Measurements from ENCODE around the gene TBPL1. TPM values are rescaled to one million over a fixed set of nuclear protein-coding genes. Genes with fewer than 3 reads are reported as not detected.

Gene TBPL1
- total RNA-seq, 2 experiments from 2014 or later = 27.0 to 27.6 TPM

GRCh38 chr6:134002821-134003220 is 49.8 kb downstream of the TBPL1 start:
- intact Hi-C loops (cut with micrococcal nuclease) = no loop called here
- H3K4me1 Mint-ChIP-seq (ENCODE audit: low read depth) = no peaks in the 10 kb centered on the region
- no peak overlapping the region for H3K4me3 Mint-ChIP-seq
- H3K36me3 Mint-ChIP-seq (ENCODE audit: low read depth) = no peaks in the 10 kb centered on the region
- no peak overlapping the region for H3K27ac Mint-ChIP-seq
- H3K27me3 Mint-ChIP-seq (ENCODE audit: low read depth) = peaks cover 19% of the 10 kb centered on the region
- CTCF ChIA-PET = interaction anchor here (2.0 to 2.4 kb wide), 2 partner anchors 29 to 80 kb away, joined by 4 to 7 read pairs; no protein-coding TSS in a partner anchor
- H3K9me3 Mint-ChIP-seq = no peaks in the 10 kb centered on the region
- no peak for DNase-seq

- no peak overlapping the region for H3K27ac Mint-ChIP-seq
- CTCF ChIA-PET = interaction anchor here (0.9 to 2.4 kb wide), 3 partner anchors 19 to 81 kb away, joined by 3 to 7 read pairs (median 4); no protein-coding TSS in a partner anchor
- H3K4me1 Mint-ChIP-seq (ENCODE audit: low read depth) = no peaks in the 10 kb centered on the region
- H3K9me3 Mint-ChIP-seq = no peaks in the 10 kb centered on the region
- H3K27me3 Mint-ChIP-seq (ENCODE audit: low read depth) = peaks cover 19% of the 10 kb centered on the region
- intact Hi-C loops (cut with micrococcal nuclease) = no loop called here
- no peak overlapping the region for H3K4me3 Mint-ChIP-seq
- no peaks in the 10 kb centered on the region for H3K36me3 Mint-ChIP-seq (ENCODE audit: low read depth)
- no peak for DNase-seq
These were observed 50.5 kb downstream of the TBPL1 start for GRCh38 chr6:134003542-134003951.

GRCh38 chr6:134004714-134005113 is 51.7 kb downstream of the TBPL1 start:
- no peaks in the 10 kb centered on the region for H3K36me3 Mint-ChIP-seq (ENCODE audit: low read depth)
- H3K9me3 Mint-ChIP-seq = no peaks in the 10 kb centered on the region
- peaks cover under 1% of the 10 kb centered on the region for H3K4me1 Mint-ChIP-seq (ENCODE audit: low read depth)
- DNase-seq = no peak
- peaks cover 19% of the 10 kb centered on the region for H3K27me3 Mint-ChIP-seq (ENCODE audit: low read depth)
- CTCF ChIA-PET = interaction anchor here (0.6 to 2.4 kb wide), 3 partner anchors 31 to 82 kb away, joined by 3 to 7 read pairs (median 4); no protein-coding TSS in a partner anchor
- no peak overlapping the region for H3K4me3 Mint-ChIP-seq
- intact Hi-C loops (cut with micrococcal nuclease) = no loop called here
- no peak overlapping the region for H3K27ac Mint-ChIP-seq

- DNase-seq = no peak
- Mint-ChIP-seq H3K27ac (no peak overlapping the region), H3K27me3 (ENCODE audit: low read depth) (peaks cover 18% of the 10 kb centered on the region), H3K4me1 (ENCODE audit: low read depth) (peaks cover 11% of the 10 kb centered on the region), H3K9me3 (no peaks in the 10 kb centered on the region), H3K4me3 (no peak overlapping the region), H3K36me3 (ENCODE audit: low read depth) (no peaks in the 10 kb centered on the region)
- intact Hi-C loops (cut with micrococcal nuclease) = no loop called here
- CTCF ChIA-PET = no interaction called here
These were observed 52.8 kb downstream of the TBPL1 start for GRCh38 chr6:134005800-134006199.

- CTCF ChIA-PET = no interaction called here
- H3K4me3 Mint-ChIP-seq = no peak overlapping the region
- no peak for DNase-seq
- peaks cover 17% of the 10 kb centered on the region for H3K27me3 Mint-ChIP-seq (ENCODE audit: low read depth)
- intact Hi-C loops (cut with micrococcal nuclease) = no loop called here
- H3K4me1 Mint-ChIP-seq (ENCODE audit: low read depth) = peaks cover 14% of the 10 kb centered on the region
- no peaks in the 10 kb centered on the region for H3K36me3 Mint-ChIP-seq (ENCODE audit: low read depth)
- H3K9me3 Mint-ChIP-seq = no peaks in the 10 kb centered on the region
- H3K27ac Mint-ChIP-seq = no peak overlapping the region
These were observed 54.1 kb downstream of the TBPL1 start for GRCh38 chr6:134007077-134007476.

GRCh38 chr6:134009876-134010275 is 56.9 kb downstream of the TBPL1 start:
- CTCF ChIA-PET = no interaction called here
- Mint-ChIP-seq H3K36me3 (ENCODE audit: low read depth) (no peaks in the 10 kb centered on the region), H3K4me1 (ENCODE audit: low read depth) (peaks cover 14% of the 10 kb centered on the region), H3K9me3 (no peaks in the 10 kb centered on the region), H3K4me3 (no peak overlapping the region), H3K27ac (no peak overlapping the region), H3K27me3 (ENCODE audit: low read depth) (peaks cover 7% of the 10 kb centered on the region)
- intact Hi-C loops (cut with micrococcal nuclease) = no loop called here
- DNase-seq = no peak

GRCh38 chr6:134010400-134010799 is 57.4 kb downstream of the TBPL1 start:
- peaks cover 7% of the 10 kb centered on the region for H3K27me3 Mint-ChIP-seq (ENCODE audit: low read depth)
- H3K4me3 Mint-ChIP-seq = no peak overlapping the region
- no peaks in the 10 kb centered on the region for H3K9me3 Mint-ChIP-seq
- intact Hi-C loops (cut with micrococcal nuclease) = no loop called here
- DNase-seq = no peak
- H3K36me3 Mint-ChIP-seq (ENCODE audit: low read depth) = no peaks in the 10 kb centered on the region
- H3K27ac Mint-ChIP-seq = no peak overlapping the region
- peaks cover 14% of the 10 kb centered on the region for H3K4me1 Mint-ChIP-seq (ENCODE audit: low read depth)
- CTCF ChIA-PET = no interaction called here

GRCh38 chr6:134010974-134011373 is 58.0 kb downstream of the TBPL1 start:
- no peak for DNase-seq
- CTCF ChIA-PET = interaction anchor here (0.6 kb wide), 1 partner anchor 90 kb away, joined by 3 read pairs; no protein-coding TSS in a partner anchor
- Mint-ChIP-seq H3K27me3 (ENCODE audit: low read depth) (peaks cover 7% of the 10 kb centered on the region), H3K36me3 (ENCODE audit: low read depth) (no peaks in the 10 kb centered on the region), H3K4me3 (no peak overlapping the region), H3K9me3 (no peaks in the 10 kb centered on the region), H3K27ac (no peak overlapping the region), H3K4me1 (ENCODE audit: low read depth) (peaks cover 14% of the 10 kb centered on the region)
- intact Hi-C loops (cut with micrococcal nuclease) = no loop called here

GRCh38 chr6:134014588-134015137 is 61.6 kb downstream of the TBPL1 start:
- intact Hi-C loops (cut with micrococcal nuclease) = no loop called here
- Mint-ChIP-seq H3K4me3 (no peak overlapping the region), H3K27me3 (ENCODE audit: low read depth) (no peaks in the 10 kb centered on the region), H3K36me3 (ENCODE audit: low read depth) (no peaks in the 10 kb centered on the region), H3K4me1 (ENCODE audit: low read depth) (peaks cover 14% of the 10 kb centered on the region), H3K27ac (no peak overlapping the region), H3K9me3 (no peaks in the 10 kb centered on the region)
- DNase-seq = no peak
- CTCF ChIA-PET = no interaction called here

- DNase-seq = no peak
- CTCF ChIA-PET = interaction anchor here (0.6 to 1.0 kb wide), 4 partner anchors 24 to 1101 kb away, joined by 3 to 6 read pairs (median 4); no protein-coding TSS in a partner anchor
- intact Hi-C loops (cut with micrococcal nuclease) = no loop called here
- no peaks in the 10 kb centered on the region for H3K27me3 Mint-ChIP-seq (ENCODE audit: low read depth)
- no peaks in the 10 kb centered on the region for H3K9me3 Mint-ChIP-seq
- H3K4me3 Mint-ChIP-seq = no peak overlapping the region
- peaks cover 1% of the 10 kb centered on the region for H3K4me1 Mint-ChIP-seq (ENCODE audit: low read depth)
- no peak overlapping the region for H3K27ac Mint-ChIP-seq
- H3K36me3 Mint-ChIP-seq (ENCODE audit: low read depth) = no peaks in the 10 kb centered on the region
These were observed 62.9 kb downstream of the TBPL1 start for GRCh38 chr6:134015719-134016557.

- CTCF ChIA-PET = interaction anchor here (0.6 to 1.0 kb wide), 4 partner anchors 25 to 1102 kb away, joined by 3 to 6 read pairs (median 4); no protein-coding TSS in a partner anchor
- Mint-ChIP-seq H3K9me3 (no peaks in the 10 kb centered on the region), H3K4me3 (no peak overlapping the region), H3K27me3 (ENCODE audit: low read depth) (no peaks in the 10 kb centered on the region), H3K36me3 (ENCODE audit: low read depth) (no peaks in the 10 kb centered on the region), H3K4me1 (ENCODE audit: low read depth) (peaks cover 1% of the 10 kb centered on the region), H3K27ac (no peak overlapping the region)
- DNase-seq = no peak
- intact Hi-C loops (cut with micrococcal nuclease) = no loop called here
These were observed 63.5 kb downstream of the TBPL1 start for GRCh38 chr6:134016558-134016814.

GRCh38 chr6:134020071-134020470 is 67.0 kb downstream of the TBPL1 start:
- H3K27me3 Mint-ChIP-seq (ENCODE audit: low read depth) = no peaks in the 10 kb centered on the region
- CTCF ChIA-PET = no interaction called here

GRCh38 chr6:134020543-134020942 is 67.5 kb downstream of the TBPL1 start:
- intact Hi-C loops (cut with micrococcal nuclease) = no loop called here
- no peak overlapping the region for H3K27ac Mint-ChIP-seq
- H3K36me3 Mint-ChIP-seq (ENCODE audit: low read depth) = no peaks in the 10 kb centered on the region
- H3K9me3 Mint-ChIP-seq = no peaks in the 10 kb centered on the region
- peaks cover 3% of the 10 kb centered on the region for H3K4me1 Mint-ChIP-seq (ENCODE audit: low read depth)
- no peak for DNase-seq
- no peaks in the 10 kb centered on the region for H3K27me3 Mint-ChIP-seq (ENCODE audit: low read depth)
- CTCF ChIA-PET = interaction anchor here (0.7 to 1.0 kb wide), 2 partner anchors 97 to 928 kb away, joined by 3 read pairs; no protein-coding TSS in a partner anchor
- H3K4me3 Mint-ChIP-seq = no peak overlapping the region

More at GRCh38 chr6:134020071-134020470, 67.0 kb downstream of the TBPL1 start:
- DNase-seq = no peak
- no peak overlapping the region for H3K27ac Mint-ChIP-seq
- H3K4me3 Mint-ChIP-seq = no peak overlapping the region
- no peaks in the 10 kb centered on the region for H3K9me3 Mint-ChIP-seq
- peaks cover 3% of the 10 kb centered on the region for H3K4me1 Mint-ChIP-seq (ENCODE audit: low read depth)
- intact Hi-C loops (cut with micrococcal nuclease) = no loop called here
- no peaks in the 10 kb centered on the region for H3K36me3 Mint-ChIP-seq (ENCODE audit: low read depth)
